Prostate gland (tissue), 2 donors: ENCODE data around the gene SRRM3. TPM values are rescaled to one million over a fixed set of nuclear protein-coding genes. Genes with fewer than 3 reads are reported as not detected.

ENCODE experiments used
- DNase-seq: peaks from one replicate; pipeline ENCODE4 v3.0.0-alpha.2; 2019; ENCODE audit warnings: low spot score
- H3K27ac ChIP-seq, 2 donors: fragments of 200-600 bp; sonication (generic); 2 replicates each; pipeline ENCODE4 v1.5.1; 2017 to 2019
- H3K27me3 ChIP-seq: fragments of 200-600 bp; sonication (generic); replicated peaks from 2 replicates; pipeline ENCODE4 v1.5.1; 2019; ENCODE audit not compliant: insufficient read depth
- H3K36me3 ChIP-seq, 2 donors: fragments of 200-600 bp; sonication (generic); 1 replicate in 1 of 2; 2 replicates in 1 of 2; pipeline versions ENCODE4 v1.5.1 to v1.8.1; 2017 to 2019
- H3K4me1 ChIP-seq: fragments of 200-600 bp; sonication (generic); replicated peaks from 2 replicates; pipeline ENCODE4 v1.5.1; 2019
- H3K4me3 ChIP-seq, 2 donors: fragments of 200-600 bp; sonication (generic); 2 replicates each; pipeline ENCODE4 v1.5.1; 2017 to 2019
- H3K9me3 ChIP-seq: fragments of 200-600 bp; sonication (generic); 2 replicates; pipeline ENCODE4 v1.5.1; 2017
- POLR2A ChIP-seq: fragments of 450-650 bp; IDR thresholded peaks from one replicate; pipeline ENCODE4 v1.6.1; 2016; ENCODE audit warnings: antibody characterized with exemption, mild to moderate bottlenecking
- POLR2AphosphoS5 ChIP-seq: sonication (generic); formaldehyde crosslinking; IDR thresholded peaks from one replicate; pipeline ENCODE4 v1.6.1; 2017; ENCODE audit warnings: antibody characterized with exemption
- WGBS: methylation state at CpG from one replicate; pipeline ENCODE4 v1.1.5; 2018; 5-methylcytosine and 5-hydroxymethylcytosine counted together
- intact Hi-C: fragments of 100-400 bp; cut with DNase I; formaldehyde crosslinking; loops from one replicate; pipeline ENCODE4 v1.14.2; 2022
- total RNA-seq, 2 donors: library from RNA; depleted of rRNA; stranded (reverse); fragments of >200 nt; gene quantifications; one replicate each; pipeline ENCODE4 v1.1.0, GENCODE V29; 2016
- TF ChIP-seq, protein P1 (sequence below), 4 experiments: fragments of 200-600 bp in 2 of 4; fragments of 450-650 bp in 2 of 4; sonication (generic) in 2 of 4; IDR thresholded peaks; 1 replicate in 3 of 4; 2 replicates in 1 of 4; pipeline ENCODE4 v1.5.1; 2016 to 2019; ENCODE audit warnings: antibody characterized with exemption in 4 of 4, mild to moderate bottlenecking in 2 of 4, moderate library complexity in 2 of 4

The SRRM3 gene
- total RNA-seq, 2 donors from 2014 or later, result 3.1 to 6.8 TPM

DNA sequence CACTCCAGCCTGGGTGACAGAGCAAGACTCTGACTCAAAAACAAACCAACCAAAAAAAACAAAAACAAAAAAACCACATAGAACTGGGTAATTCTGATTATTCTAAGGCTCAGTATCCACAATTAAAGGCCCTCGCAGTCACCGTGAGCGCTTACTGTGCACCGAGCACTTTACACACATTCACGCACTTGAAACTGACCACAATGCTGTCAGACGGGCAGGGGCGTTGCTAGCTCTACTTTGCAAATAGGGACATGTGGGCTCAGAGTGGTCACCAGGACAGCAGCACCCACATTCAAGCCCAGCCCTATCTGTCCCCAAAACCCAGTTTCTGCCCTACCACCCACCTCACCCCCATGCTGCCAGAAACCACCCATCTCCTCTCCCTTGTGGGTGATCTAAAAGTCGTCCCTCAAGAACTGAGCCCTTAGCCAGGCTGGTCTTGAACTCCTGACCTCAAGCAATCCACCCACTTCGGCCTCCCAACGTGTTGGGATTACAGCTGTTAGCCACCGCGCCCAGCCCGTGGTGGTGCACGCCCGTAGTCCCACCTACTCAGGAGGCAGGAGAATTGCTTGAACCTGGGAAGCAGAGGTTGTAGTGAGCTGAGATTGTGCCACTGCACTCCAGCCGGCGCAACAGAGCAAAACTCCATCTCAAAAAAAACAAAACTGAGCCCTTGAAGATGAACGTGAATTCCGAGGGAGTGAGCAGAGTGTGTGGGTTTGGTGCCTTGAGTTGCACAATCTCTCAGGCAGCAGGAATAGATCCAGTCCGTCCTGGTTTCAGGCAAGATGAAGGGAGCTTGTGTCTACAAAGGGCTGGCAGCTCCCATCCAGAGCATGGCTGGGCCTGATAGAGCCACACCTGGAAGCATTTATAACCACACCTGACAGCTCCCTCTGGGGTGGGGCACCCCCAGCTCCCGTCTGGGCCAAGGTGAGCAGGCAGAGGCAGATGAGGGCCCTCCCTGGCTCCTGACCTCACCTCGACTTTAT, 95.3 kb downstream of the SRRM3 start:
- Histone ChIP-seq H3K9me3 (no peaks in the 10 kb centered on the region), H3K27ac (peak overlapping the region; percentile 98), H3K4me3 (no peak overlapping the region), H3K27me3 (no peaks in the 10 kb centered on the region), H3K36me3 (no peaks in the 10 kb centered on the region), H3K4me1 (peaks cover 31% of the 10 kb centered on the region)
- 48% methylated on average over 22 of the region's 22 CpGs for WGBS
- TF ChIP-seq POLR2AphosphoS5, result peak; percentile 99
- TF ChIP-seq, protein P1, sequence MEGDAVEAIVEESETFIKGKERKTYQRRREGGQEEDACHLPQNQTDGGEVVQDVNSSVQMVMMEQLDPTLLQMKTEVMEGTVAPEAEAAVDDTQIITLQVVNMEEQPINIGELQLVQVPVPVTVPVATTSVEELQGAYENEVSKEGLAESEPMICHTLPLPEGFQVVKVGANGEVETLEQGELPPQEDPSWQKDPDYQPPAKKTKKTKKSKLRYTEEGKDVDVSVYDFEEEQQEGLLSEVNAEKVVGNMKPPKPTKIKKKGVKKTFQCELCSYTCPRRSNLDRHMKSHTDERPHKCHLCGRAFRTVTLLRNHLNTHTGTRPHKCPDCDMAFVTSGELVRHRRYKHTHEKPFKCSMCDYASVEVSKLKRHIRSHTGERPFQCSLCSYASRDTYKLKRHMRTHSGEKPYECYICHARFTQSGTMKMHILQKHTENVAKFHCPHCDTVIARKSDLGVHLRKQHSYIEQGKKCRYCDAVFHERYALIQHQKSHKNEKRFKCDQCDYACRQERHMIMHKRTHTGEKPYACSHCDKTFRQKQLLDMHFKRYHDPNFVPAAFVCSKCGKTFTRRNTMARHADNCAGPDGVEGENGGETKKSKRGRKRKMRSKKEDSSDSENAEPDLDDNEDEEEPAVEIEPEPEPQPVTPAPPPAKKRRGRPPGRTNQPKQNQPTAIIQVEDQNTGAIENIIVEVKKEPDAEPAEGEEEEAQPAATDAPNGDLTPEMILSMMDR (IDR thresholded peaks at IDR 0.05), result no peak
- TF ChIP-seq POLR2A, result peak; percentile 48
- peak; percentile 96 for DNase-seq
- intact Hi-C loops, result no loop called here

DNA sequence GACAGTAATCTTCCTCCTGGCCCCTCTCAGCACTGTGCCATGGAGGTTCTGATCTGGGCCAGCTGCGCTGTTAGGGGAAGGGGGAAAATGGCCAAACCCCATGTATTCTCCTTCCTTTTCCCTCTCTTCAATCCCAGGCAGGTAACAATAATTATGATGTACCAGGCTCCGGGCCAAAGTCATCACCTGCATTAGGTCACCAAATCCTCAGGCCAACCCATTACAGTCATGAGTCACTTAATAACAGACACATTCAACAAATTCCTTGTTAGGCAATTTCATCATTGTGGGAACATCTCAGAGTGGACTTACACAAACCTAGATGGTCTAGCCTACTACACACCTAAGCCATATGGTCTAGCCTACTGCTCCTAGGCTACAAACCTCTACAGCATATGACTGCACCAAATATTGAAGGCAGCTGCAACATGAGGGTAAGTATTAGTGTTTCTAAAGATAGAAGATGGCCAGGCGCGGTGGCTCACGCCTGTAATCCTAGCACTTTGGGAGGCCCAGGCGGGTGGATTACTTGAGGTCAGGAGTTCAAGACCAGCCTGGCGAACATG, 98.6 kb downstream of the SRRM3 start:
- H3K4me1 ChIP-seq, result peaks cover 20% of the 10 kb centered on the region
- DNase-seq, result peak; percentile 82

DNA sequence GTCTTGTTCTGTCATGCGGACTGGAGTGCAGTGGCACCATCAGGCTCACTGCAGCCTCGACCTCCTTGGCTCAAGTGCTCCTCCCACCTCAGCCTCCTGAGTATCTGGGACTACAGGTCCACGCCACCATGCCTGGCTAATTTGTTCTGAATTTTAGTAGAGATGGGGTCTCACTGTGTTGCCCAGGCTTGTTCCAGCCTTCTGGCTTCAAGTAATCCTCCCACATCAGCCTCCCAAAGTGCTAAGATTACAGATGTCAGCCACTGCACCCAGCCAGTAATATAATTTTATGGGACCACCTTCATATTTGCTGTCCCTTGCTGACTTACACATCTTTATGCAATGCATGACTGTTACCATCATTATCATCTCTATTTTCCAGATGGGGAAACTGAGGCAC, 99.3 kb downstream of the SRRM3 start:
- 91% methylated on average over 3 of the region's 3 CpGs for WGBS
- Histone ChIP-seq H3K4me1 (peaks cover 19% of the 10 kb centered on the region), H3K36me3 (no peaks in the 10 kb centered on the region), H3K27ac (peak overlapping the region; percentile 100), H3K4me3 (no peak overlapping the region), H3K27me3 (no peaks in the 10 kb centered on the region), H3K9me3 (no peaks in the 10 kb centered on the region)
- intact Hi-C loops, result no loop called here
- DNase-seq, result no peak
- TF ChIP-seq, protein P1 (IDR thresholded peaks at IDR 0.05), result no peak
- TF ChIP-seq POLR2A (no peak), POLR2AphosphoS5 (no peak)

More for the DNA sequence above, 98.6 kb downstream of the SRRM3 start:
- 80% methylated on average over 7 of the region's 7 CpGs for WGBS
- Histone ChIP-seq H3K9me3 (no peaks in the 10 kb centered on the region), H3K27ac (peak overlapping the region; percentile 100), H3K36me3 (no peaks in the 10 kb centered on the region), H3K27me3 (no peaks in the 10 kb centered on the region), H3K4me3 (no peak overlapping the region)
- intact Hi-C loops, result no loop called here
- peak; percentile 96 for TF ChIP-seq POLR2AphosphoS5
- peak; percentile 35 for TF ChIP-seq POLR2A
- TF ChIP-seq, protein P1 (IDR thresholded peaks at IDR 0.05), result no peak

DNA sequence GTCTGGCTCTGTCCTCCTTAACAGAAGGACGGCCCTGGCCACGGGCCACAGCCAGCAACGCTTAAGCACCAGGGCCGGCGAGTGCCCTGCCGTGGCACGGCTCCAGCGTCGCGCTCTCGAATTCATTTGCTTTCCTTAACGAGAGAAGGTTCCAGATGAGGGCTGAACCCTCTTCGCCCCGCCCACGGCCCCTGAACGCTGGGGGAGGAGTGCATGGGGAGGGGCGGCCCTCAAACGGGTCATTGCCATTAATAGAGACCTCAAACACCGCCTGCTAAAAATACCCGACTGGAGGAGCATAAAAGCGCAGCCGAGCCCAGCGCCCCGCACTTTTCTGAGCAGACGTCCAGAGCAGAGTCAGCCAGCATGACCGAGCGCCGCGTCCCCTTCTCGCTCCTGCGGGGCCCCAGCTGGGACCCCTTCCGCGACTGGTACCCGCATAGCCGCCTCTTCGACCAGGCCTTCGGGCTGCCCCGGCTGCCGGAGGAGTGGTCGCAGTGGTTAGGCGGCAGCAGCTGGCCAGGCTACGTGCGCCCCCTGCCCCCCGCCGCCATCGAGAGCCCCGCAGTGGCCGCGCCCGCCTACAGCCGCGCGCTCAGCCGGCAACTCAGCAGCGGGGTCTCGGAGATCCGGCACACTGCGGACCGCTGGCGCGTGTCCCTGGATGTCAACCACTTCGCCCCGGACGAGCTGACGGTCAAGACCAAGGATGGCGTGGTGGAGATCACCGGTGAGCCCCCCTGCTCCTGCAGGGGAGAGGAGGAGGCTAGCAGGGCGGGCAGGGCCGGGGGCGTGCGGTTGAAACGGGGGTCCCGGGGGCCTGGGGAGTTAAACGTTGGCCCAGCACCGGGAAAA, 100.9 kb downstream of the SRRM3 start, which contains the start of gene HSPB1:
TSS of gene HSPB1 (plus strand) at position 327 of the 855 bp plus-strand sequence. CDS start at position 367, 40 bp downstream.
- peaks cover 23% of the 10 kb centered on the region for H3K4me1 ChIP-seq
- intact Hi-C loops, result no loop called here
- peak within 1 kb of the TSS; percentile 97 to 100 for H3K4me3 ChIP-seq
- H3K27me3 ChIP-seq, result no peaks in the 10 kb centered on the region
- no peaks in the 10 kb centered on the region for H3K9me3 ChIP-seq
- DNase-seq, result peak; percentile 95
- TF ChIP-seq POLR2AphosphoS5, result peak; percentile 100
- TF ChIP-seq, protein P1 (IDR thresholded peaks at IDR 0.05), result peak in 2 of 4 experiments; percentile 18 to 27
- peak; percentile 97 for TF ChIP-seq POLR2A
- peak within 1 kb of the TSS; percentile 100 for H3K27ac ChIP-seq
- H3K36me3 ChIP-seq, result no peaks in the 10 kb centered on the region
- WGBS, result under 1% methylated on average over 65 of the region's 75 CpGs
